Neuron (in vitro differentiated cells): Measurements from ENCODE around the gene SRSF7.

ENCODE experiments used
- H2AFZ ChIP-seq: one replicate; pipeline ENCODE4 v1.6.1; 2013; ENCODE audit warnings: low read depth, mild to moderate bottlenecking, inconsistent platforms, low read length, moderate library complexity
- H3K27me3 ChIP-seq: one replicate; pipeline ENCODE4 v1.6.1; 2013; ENCODE audit warnings: low read length; ENCODE audit not compliant: insufficient read depth
- H3K36me3 ChIP-seq: one replicate; pipeline ENCODE4 v1.6.1; 2013; ENCODE audit warnings: low read length; ENCODE audit not compliant: insufficient read depth
- H3K4me1 ChIP-seq: one replicate; pipeline ENCODE4 v1.6.1; 2013; ENCODE audit warnings: low read length; ENCODE audit not compliant: insufficient read depth
- H3K4me3 ChIP-seq: 2 replicates; pipeline ENCODE4 v1.5.1; 2013; ENCODE audit warnings: mild to moderate bottlenecking, low read length, moderate library complexity
- H3K9me3 ChIP-seq: one replicate; pipeline ENCODE4 v1.6.1; 2013; ENCODE audit warnings: low read length

SRSF7 gene

DNA sequence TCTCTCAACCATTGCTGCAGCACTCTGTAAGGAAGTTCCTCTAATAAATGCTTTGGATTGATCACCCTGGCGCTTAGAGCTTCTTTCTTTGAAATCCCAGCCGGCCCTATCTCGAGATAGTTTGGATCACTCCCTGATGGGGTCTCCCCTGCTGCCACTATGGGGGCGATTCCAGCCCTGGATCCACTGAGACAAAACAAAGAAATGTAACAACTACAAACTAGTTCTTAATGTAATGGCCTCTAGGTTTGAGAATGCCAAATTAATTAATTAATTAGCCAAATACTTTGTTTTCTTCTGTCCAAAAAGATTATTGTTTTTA lies 15.2 kb downstream of the SRSF7 start:
- H3K4me3 ChIP-seq = no peak overlapping the region
- H3K27me3 ChIP-seq = no peaks in the 10 kb centered on the region
- no peaks in the 10 kb centered on the region for H3K4me1 ChIP-seq
- no peak overlapping the region for H2AFZ ChIP-seq
- peaks cover 34% of the 10 kb centered on the region for H3K36me3 ChIP-seq
- H3K9me3 ChIP-seq = peaks cover 3% of the 10 kb centered on the region

DNA sequence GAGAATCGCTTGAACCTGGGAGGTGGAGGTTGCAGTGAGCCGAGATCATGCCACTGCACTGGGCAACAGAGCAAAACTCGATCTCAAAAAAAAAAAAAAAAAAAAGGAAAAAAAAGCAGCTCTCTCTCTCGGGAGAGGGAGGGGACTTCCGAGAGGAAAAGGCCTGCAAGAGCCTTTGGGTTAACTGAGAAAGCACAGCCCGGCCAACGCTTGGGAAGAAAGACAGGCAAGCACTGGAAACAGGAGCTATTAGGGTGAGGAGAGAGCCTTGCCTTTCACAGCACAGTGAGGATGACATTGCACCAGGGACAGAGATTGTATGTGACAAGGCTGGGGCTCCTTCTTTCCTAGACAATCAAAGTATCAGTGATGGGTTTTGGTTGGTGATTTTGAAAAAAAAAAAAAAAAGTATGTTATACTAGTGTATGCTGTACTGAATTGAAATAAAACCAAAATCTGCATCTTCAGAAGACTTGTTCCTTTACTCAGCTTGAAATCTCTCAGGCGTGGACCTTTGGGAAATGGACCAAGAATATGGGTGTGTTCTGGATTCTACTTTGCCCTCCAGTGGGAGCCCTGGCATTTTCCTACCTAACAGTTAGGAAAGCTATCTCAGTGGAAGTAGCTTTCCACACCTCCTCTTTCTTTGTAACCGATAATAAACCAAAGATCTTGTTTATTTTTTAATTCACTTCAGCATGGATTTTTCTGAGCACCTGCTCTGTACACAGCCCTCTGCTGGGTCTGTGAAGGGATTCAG lies 16.7 kb downstream of the SRSF7 start:
- peaks cover under 1% of the 10 kb centered on the region for H3K9me3 ChIP-seq
- H3K4me1 ChIP-seq = no peaks in the 10 kb centered on the region
- H3K27me3 ChIP-seq = no peaks in the 10 kb centered on the region
- peaks cover 37% of the 10 kb centered on the region for H3K36me3 ChIP-seq
- H2AFZ ChIP-seq = no peak overlapping the region
- no peak overlapping the region for H3K4me3 ChIP-seq

DNA sequence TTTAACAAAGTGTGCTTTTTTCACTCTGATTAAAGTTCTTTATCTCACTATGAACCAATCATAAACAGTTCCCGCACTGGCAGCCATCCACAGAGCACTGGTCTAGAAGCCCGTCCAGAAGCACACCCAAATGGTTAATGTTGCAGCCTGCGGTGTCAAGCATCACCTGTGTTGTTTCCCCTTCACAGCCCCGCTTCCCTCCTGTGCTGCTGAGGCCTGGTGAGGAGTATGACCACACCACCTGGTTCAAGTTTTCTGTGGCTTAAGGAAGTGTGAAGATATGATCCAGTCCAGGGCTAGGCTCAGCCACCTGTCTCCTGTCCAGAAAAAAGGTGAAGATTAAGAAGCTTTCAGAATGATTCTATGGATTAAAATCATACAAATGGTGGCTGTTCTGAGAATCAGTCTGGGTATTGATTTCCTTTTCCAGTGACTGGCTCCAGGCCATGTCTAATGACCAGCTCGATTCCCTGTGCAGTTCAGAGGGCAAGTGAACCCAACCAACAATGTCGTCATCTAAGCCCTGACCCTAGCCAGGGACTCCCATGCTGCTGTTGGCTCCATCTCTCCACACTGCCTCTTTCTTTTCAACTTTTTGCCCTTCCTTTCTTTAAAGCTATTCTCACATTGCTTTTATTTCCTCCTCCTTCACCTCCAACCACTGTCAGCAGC lies 17.7 kb downstream of the SRSF7 start:
- Histone ChIP-seq H3K36me3 (peaks cover 32% of the 10 kb centered on the region), H3K4me1 (no peaks in the 10 kb centered on the region), H3K4me3 (no peak overlapping the region), H2AFZ (no peak overlapping the region), H3K27me3 (no peaks in the 10 kb centered on the region), H3K9me3 (no peaks in the 10 kb centered on the region)

GRCh38 chr2:38731684-38732221 lies 19.4 kb downstream of the SRSF7 start:
- H3K27me3 ChIP-seq = no peaks in the 10 kb centered on the region
- H2AFZ ChIP-seq = no peak overlapping the region
- H3K4me3 ChIP-seq = no peak overlapping the region
- no peaks in the 10 kb centered on the region for H3K4me1 ChIP-seq
- H3K9me3 ChIP-seq = no peaks in the 10 kb centered on the region
- peaks cover 23% of the 10 kb centered on the region for H3K36me3 ChIP-seq

- Histone ChIP-seq H3K36me3 (peaks cover 23% of the 10 kb centered on the region), H3K27me3 (no peaks in the 10 kb centered on the region), H3K4me3 (no peak overlapping the region), H2AFZ (no peak overlapping the region), H3K4me1 (no peaks in the 10 kb centered on the region), H3K9me3 (no peaks in the 10 kb centered on the region)
These were observed 20.1 kb downstream of the SRSF7 start for GRCh38 chr2:38731090-38731489.

DNA sequence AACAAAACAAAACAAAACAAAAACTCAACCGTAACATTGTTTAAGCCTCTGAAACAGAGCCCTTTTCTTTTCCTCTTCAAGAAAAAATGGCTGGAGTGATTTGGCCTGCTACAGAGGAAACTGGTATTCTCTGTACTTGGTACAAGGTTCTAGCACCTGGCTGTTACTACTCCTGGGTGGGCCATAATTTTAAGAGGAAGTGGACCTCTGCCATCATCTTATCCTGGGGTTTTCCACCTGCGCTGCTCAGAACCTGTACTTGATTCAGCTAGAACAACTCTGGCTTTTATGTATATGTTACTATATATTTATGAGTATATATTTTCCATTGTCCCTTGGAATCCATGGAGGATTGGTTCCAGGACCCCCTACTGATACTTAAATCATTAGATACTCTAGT lies 22.5 kb downstream of the SRSF7 start:
- no peaks in the 10 kb centered on the region for H3K4me1 ChIP-seq
- H3K27me3 ChIP-seq = no peaks in the 10 kb centered on the region
- no peak overlapping the region for H2AFZ ChIP-seq
- H3K36me3 ChIP-seq = peaks cover 21% of the 10 kb centered on the region
- H3K4me3 ChIP-seq = no peak overlapping the region
- no peaks in the 10 kb centered on the region for H3K9me3 ChIP-seq

DNA sequence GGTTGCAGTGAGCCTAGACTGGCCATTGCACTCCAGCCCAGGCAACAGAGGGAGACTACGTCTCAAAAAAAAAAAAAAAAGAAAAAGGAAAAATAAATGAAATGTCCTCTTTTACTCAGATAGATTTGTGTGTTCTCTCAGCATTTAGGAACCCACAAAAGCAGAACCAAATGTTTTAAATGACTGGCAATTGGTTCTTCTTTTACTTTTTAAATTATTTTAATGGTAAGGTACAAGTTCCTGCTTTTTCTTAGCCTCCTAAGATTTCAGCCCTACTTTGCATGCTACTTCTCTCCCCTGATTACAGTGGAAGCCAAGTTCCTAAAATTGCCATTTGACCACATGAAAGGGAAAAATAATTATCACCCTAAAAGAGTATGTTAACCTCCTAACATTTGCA lies 23.5 kb downstream of the SRSF7 start:
- Histone ChIP-seq H3K27me3 (no peaks in the 10 kb centered on the region), H3K36me3 (peaks cover 14% of the 10 kb centered on the region), H3K9me3 (no peaks in the 10 kb centered on the region)

GRCh38 chr2:38723173-38723572 lies 28.0 kb downstream of the SRSF7 start:
- Histone ChIP-seq H3K9me3 (no peaks in the 10 kb centered on the region), H3K4me1 (no peaks in the 10 kb centered on the region), H3K27me3 (no peaks in the 10 kb centered on the region), H3K36me3 (no peaks in the 10 kb centered on the region), H3K4me3 (no peak overlapping the region), H2AFZ (no peak overlapping the region)

More for the DNA sequence above, 23.5 kb downstream of the SRSF7 start:
- no peak overlapping the region for H2AFZ ChIP-seq
- no peaks in the 10 kb centered on the region for H3K4me1 ChIP-seq
- H3K4me3 ChIP-seq = no peak overlapping the region

DNA sequence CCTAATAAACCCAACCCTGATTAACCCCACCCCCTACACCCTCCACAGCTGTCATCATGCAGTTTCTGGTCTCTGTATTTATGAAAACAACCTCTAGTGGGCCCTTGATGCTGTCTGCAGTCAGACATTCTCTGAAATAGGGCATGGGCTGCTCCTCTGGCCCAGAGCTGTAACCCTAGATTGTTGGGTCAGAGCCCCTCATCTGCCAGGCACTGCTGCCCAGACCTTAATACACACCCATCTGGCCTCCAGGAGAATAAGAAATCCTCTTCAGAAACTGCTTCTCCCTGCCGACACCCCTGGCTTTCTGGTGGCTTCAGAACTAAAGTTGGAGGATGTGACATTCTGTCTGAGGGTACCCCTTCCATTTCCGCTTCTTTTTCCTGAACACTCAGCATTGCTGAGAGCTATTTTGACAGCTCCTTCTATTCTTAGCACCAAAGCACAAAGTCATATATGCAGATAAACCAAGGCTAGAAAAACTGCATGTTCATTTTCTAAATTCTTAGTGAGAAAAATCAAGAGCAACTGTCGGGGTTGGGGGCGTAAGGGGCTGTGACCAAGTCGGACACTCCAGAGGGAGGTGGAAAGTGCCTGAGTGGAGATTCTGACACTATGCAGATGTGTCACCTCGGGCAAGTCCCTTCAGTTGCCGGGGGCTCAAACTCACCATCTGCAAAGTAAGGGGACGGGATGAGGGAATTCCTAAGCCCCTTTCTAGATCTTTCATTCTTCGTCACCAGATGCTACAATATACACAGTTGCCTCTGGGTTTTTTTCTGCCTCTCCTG lies 28.7 kb downstream of the SRSF7 start:
- Histone ChIP-seq H3K27me3 (no peaks in the 10 kb centered on the region), H3K36me3 (no peaks in the 10 kb centered on the region), H2AFZ (no peak overlapping the region), H3K9me3 (no peaks in the 10 kb centered on the region), H3K4me1 (no peaks in the 10 kb centered on the region), H3K4me3 (no peak overlapping the region)

- Histone ChIP-seq H3K36me3 (no peaks in the 10 kb centered on the region), H2AFZ (no peak overlapping the region), H3K9me3 (no peaks in the 10 kb centered on the region), H3K4me3 (no peak overlapping the region), H3K4me1 (no peaks in the 10 kb centered on the region), H3K27me3 (no peaks in the 10 kb centered on the region)
These were observed 30.4 kb downstream of the SRSF7 start for GRCh38 chr2:38720613-38721241.

- H2AFZ ChIP-seq = no peak overlapping the region
- no peaks in the 10 kb centered on the region for H3K9me3 ChIP-seq
- no peaks in the 10 kb centered on the region for H3K4me1 ChIP-seq
- no peaks in the 10 kb centered on the region for H3K36me3 ChIP-seq
- no peaks in the 10 kb centered on the region for H3K27me3 ChIP-seq
- H3K4me3 ChIP-seq = no peak overlapping the region
These were observed 31.5 kb downstream of the SRSF7 start for GRCh38 chr2:38719706-38720105.

DNA sequence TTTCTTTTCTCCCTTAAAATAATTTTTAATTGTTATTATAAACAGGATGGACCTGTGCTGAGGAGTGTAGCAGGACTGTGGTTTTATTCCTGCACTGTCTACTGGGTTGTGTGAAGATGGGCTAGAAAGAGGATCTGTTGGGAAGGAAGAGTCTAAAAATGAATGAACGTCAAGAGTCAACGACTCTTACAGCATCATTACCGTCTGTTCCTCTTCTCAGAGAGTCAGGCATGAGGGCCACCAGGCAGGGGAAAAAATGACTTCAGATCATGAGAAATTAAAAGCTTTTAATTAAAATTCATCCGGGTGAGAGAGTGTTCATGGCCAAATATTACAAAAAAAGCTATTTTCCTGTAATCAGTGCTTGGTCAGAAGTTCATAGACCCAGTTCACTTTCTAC lies 32.6 kb downstream of the SRSF7 start:
- H3K27me3 ChIP-seq = no peaks in the 10 kb centered on the region
- H3K4me1 ChIP-seq = no peaks in the 10 kb centered on the region
- no peaks in the 10 kb centered on the region for H3K9me3 ChIP-seq
- no peak overlapping the region for H2AFZ ChIP-seq
- no peak overlapping the region for H3K4me3 ChIP-seq
- no peaks in the 10 kb centered on the region for H3K36me3 ChIP-seq

- no peaks in the 10 kb centered on the region for H3K36me3 ChIP-seq
- H3K27me3 ChIP-seq = no peaks in the 10 kb centered on the region
- H2AFZ ChIP-seq = no peak overlapping the region
- no peaks in the 10 kb centered on the region for H3K9me3 ChIP-seq
- no peak overlapping the region for H3K4me3 ChIP-seq
- no peaks in the 10 kb centered on the region for H3K4me1 ChIP-seq
These were observed 35.0 kb downstream of the SRSF7 start for GRCh38 chr2:38716185-38716584.
